Measurements from ENCODE around the gene UQCC2. TPM values are rescaled to one million over a fixed set of nuclear protein-coding genes. Genes with fewer than 3 reads are reported as not detected.

UQCC2 gene
- total and polyA plus RNA-seq, 2 of the 8 experiments (the other 6 are each of a cell fraction or from before 2014, with no cell fraction given) = 52.1 to 104 TPM

GRCh38 chr6:33732817-33733708 lies 21.6 kb upstream of the UQCC2 start:
- H3K79me2 ChIP-seq (ENCODE audit: control insufficient read depth in 1 of 2, insufficient read depth in 2 of 2, low read length in 2 of 2) = no peaks in the 10 kb centered on the region
- no peak for DNase-seq (ENCODE audit: low read depth in 1 of 2, low spot score in 2 of 2)
- no peak overlapping the region for H2BK5ac ChIP-seq (ENCODE audit: low read depth, low read length)
- H2BK12ac ChIP-seq (ENCODE audit: low read depth, low read length) = no peak overlapping the region
- H3K23ac ChIP-seq (ENCODE audit: insufficient read length) = no peak overlapping the region
- H2BK20ac ChIP-seq (ENCODE audit: low read length) = no peak overlapping the region
- no peak overlapping the region for H4K91ac ChIP-seq (replicated peaks; ENCODE audit: insufficient read length, low read length)
- no peaks in the 10 kb centered on the region for H4K20me1 ChIP-seq (replicated peaks in 1 of 2; ENCODE audit: control insufficient read depth in 1 of 2, insufficient read depth in 2 of 2, low read length in 2 of 2)
- H2AK5ac ChIP-seq (ENCODE audit: low read depth, low read length) = no peak overlapping the region
- CTCF ChIA-PET (ENCODE audit: partially characterized antibody) = interaction anchor here (1.0 to 2.6 kb wide), 7 partner anchors 10 to 431 kb away, joined by 3 to 10 read pairs (median 3); partner anchors contain the start of gene GRM4
- H3K56ac ChIP-seq (replicated peaks; ENCODE audit: insufficient read length, low read depth, low read length) = no peak overlapping the region
- H3K4me1 ChIP-seq (replicated peaks in 1 of 4; ENCODE audit: control insufficient read depth in 3 of 4, insufficient read depth in 4 of 4, low read length in 3 of 4) = no peaks in the 10 kb centered on the region
- H2AFZ ChIP-seq (ENCODE audit: low read length) = no peak overlapping the region
- POLR2A ChIA-PET (ENCODE audit: partially characterized antibody) = no interaction called here
- H3K14ac ChIP-seq (ENCODE audit: insufficient read length) = no peak overlapping the region
- peaks cover 0 to 5% (median 0%) of the 10 kb centered on the region in 4 experiments; a peak in 3 of 7 replicates for H3K27me3 ChIP-seq (replicated peaks in 1 of 4; ENCODE audit: control insufficient read depth in 3 of 4, extremely low read depth in 1 of 4, insufficient read depth in 3 of 4, low read length in 3 of 4)
- no peak overlapping the region for H3K27ac ChIP-seq (ENCODE audit: low read depth, low read length)
- H3K9me3 ChIP-seq (ENCODE audit: insufficient read depth in 2 of 2, low read depth in 1 of 2, low read length in 1 of 2) = no peaks in the 10 kb centered on the region
- no peak overlapping the region for H3K4me3 ChIP-seq (ENCODE audit: extremely low read depth in 1 of 4, insufficient read depth in 2 of 4, low read depth in 3 of 4, low read length in 4 of 4)
- no peak overlapping the region for H3K4me2 ChIP-seq (ENCODE audit: insufficient read depth in 1 of 2, low read depth in 2 of 2, low read length in 2 of 2)
- no peak overlapping the region for H3K9ac ChIP-seq (replicated peaks in 1 of 4; ENCODE audit: extremely low read depth in 1 of 4, low read depth in 3 of 4, low read length in 3 of 4)
- H3K23me2 ChIP-seq (ENCODE audit: low read depth, low read length) = no peaks in the 10 kb centered on the region
- no peak overlapping the region; the same call in 1 of the 2 replicates for H4K8ac ChIP-seq (ENCODE audit: extremely low read depth, insufficient read depth, low read length)
- TF ChIP-seq CHD2 (IDR thresholded peaks at IDR 0.05; ENCODE audit: low read length) = no peak
- TF ChIP-seq JUN (IDR thresholded peaks at IDR 0.05; ENCODE audit: low read depth, low read length) = no peak
- TF ChIP-seq CTBP2 (IDR thresholded peaks at IDR 0.05; ENCODE audit: borderline replicate concordance, insufficient read depth, insufficient read length, low read length) = no peak
- no peak for TF ChIP-seq PHF8 (conservative IDR thresholded peaks at IDR 0.05; ENCODE audit: low read depth, low read length)
- TF ChIP-seq TEAD4 (IDR thresholded peaks at IDR 0.05; ENCODE audit: low read depth, low read length) = no peak
- TF ChIP-seq CREB1 (IDR thresholded peaks at IDR 0.05) = no peak
- no peak for TF ChIP-seq CHD1 (IDR thresholded peaks at IDR 0.05; ENCODE audit: low read depth, low read length)
- TF ChIP-seq CTCF (IDR thresholded peaks at IDR 0.05; ENCODE audit: control extremely low read depth in 1 of 3, insufficient read depth in 1 of 3, low read depth in 1 of 3, low read length in 3 of 3) = no peak
- no peak overlapping the region for H3K4ac ChIP-seq (replicated peaks; ENCODE audit: insufficient read length, low read depth, low read length)
- WGBS, 2 experiments (ENCODE audit: extremely low coverage in 1 of 2, insufficient coverage in 1 of 2, insufficient read length in 1 of 2, insufficient replicate concordance in 2 of 2, low coverage in 1 of 2, low lambda C conversion rate in 2 of 2, missing lambda C conversion rate in 1 of 2) = 89% methylated on average over 13 of the region's 13 CpGs; no CpG with 5 or more reads in 1 of the 2 experiments
- no peak overlapping the region for H3K18ac ChIP-seq (ENCODE audit: extremely low read depth, low read length)
- H2BK120ac ChIP-seq (replicated peaks; ENCODE audit: low read depth, low read length) = no peak overlapping the region
- no peak overlapping the region for H4K5ac ChIP-seq (ENCODE audit: insufficient read length, low read depth, low read length)
- no peak overlapping the region for H2BK15ac ChIP-seq (ENCODE audit: low read length)
- H3K79me1 ChIP-seq (ENCODE audit: low read depth, low read length) = no peaks in the 10 kb centered on the region
- no peak for FAIRE-seq
- no peaks in the 10 kb centered on the region for H3K36me3 ChIP-seq (ENCODE audit: control insufficient read depth in 2 of 4, insufficient read depth in 4 of 4, low read length in 3 of 4)
